Left lung (tissue), 10 donors: ENCODE data around the gene ENAH. TPM values are rescaled to one million over a fixed set of nuclear protein-coding genes. Genes with fewer than 3 reads are reported as not detected.

Source experiments
- ATAC-seq: fragments of 200-7000 bp; cut with Tn5 transposase; one replicate; pipeline ENCODE4 v1.9.1; 2020; ENCODE audit warnings: moderate library complexity
- DNase-seq, 4 donors: peaks; one replicate each; pipeline ENCODE4 v3.0.0-alpha.2; 2013 to 2020
- H3K27ac ChIP-seq, 2 donors: fragments of 200-600 bp; sonication (generic) in 1 of 2; one replicate each; pipeline versions ENCODE4 v1.5.0 to v1.8.0; 2020 to 2021
- H3K27me3 ChIP-seq, 2 donors: fragments of 200-600 bp; sonication (generic) in 1 of 2; one replicate each; pipeline versions ENCODE4 v1.5.0 to v1.8.0; 2020 to 2021
- H3K36me3 ChIP-seq, 2 donors: fragments of 200-600 bp; sonication (generic) in 1 of 2; one replicate each; pipeline versions ENCODE4 v1.5.0 to v1.8.0; 2020 to 2021
- H3K4me1 ChIP-seq, 2 donors: fragments of 200-600 bp; one replicate each; pipeline ENCODE4 v1.8.0; 2021
- H3K4me3 ChIP-seq, 2 donors: fragments of 200-600 bp; sonication (generic) in 1 of 2; one replicate each; pipeline versions ENCODE4 v1.5.0 to v1.8.0; 2020 to 2021; ENCODE audit warnings: mild to moderate bottlenecking in 1 of 2
- H3K9me3 ChIP-seq, 2 donors: fragments of 200-600 bp; sonication (generic) in 1 of 2; one replicate each; pipeline versions ENCODE4 v1.5.0 to v1.8.0; 2020 to 2021
- CTCF ChIP-seq, 2 donors: fragments of 200-600 bp; sonication (generic) in 1 of 2; IDR thresholded peaks; one replicate each; pipeline versions ENCODE4 v1.5.0 to v1.8.0; 2021; ENCODE audit warnings: antibody characterized with exemption in 2 of 2
- intact Hi-C, 2 donors: fragments of 100-400 bp; cut with DNase I; formaldehyde crosslinking; loops; one replicate each; pipeline versions ENCODE4 v1.11.2 to v1.14.2; 2022
- polyA plus RNA-seq, 6 donors: library from polyadenylated mRNA; unstranded; fragments of 120-200 nt; gene quantifications; one replicate each; pipeline ENCODE4 v1.2.1, GENCODE V29; 2013; ENCODE audit not compliant: insufficient read length in 6 of 6
- total RNA-seq, 2 donors: library from RNA; stranded (reverse); fragmentation: NEBNext Ultra II Directional; extraction: Animal tissue kit (Norgen Biotek cat#: 25700); gene quantifications; one replicate each; pipeline ENCODE4 v1.2.1, GENCODE V29; 2021
- donor health status: DM: no; HTN: yes; CAD: no.
- donor health status: DM: no; HTN: no; CAD: no.

The ENAH gene
- total and polyA plus RNA-seq, 8 donors: 106 to 255 (median 237) TPM

GRCh38 chr1:225674381-225674780 lies 21.5 kb upstream of the ENAH start:
- Histone ChIP-seq H3K27ac (no peak overlapping the region), H3K4me1 (peaks cover 0 to 8% of the 10 kb centered on the region in 2 donors), H3K27me3 (peaks cover 0 to 18% of the 10 kb centered on the region in 2 donors), H3K4me3 (no peak overlapping the region), H3K9me3 (no peaks in the 10 kb centered on the region), H3K36me3 (no peaks in the 10 kb centered on the region)
- ATAC-seq: no peak
- intact Hi-C loops: no loop called here
- DNase-seq: no peak
- no peak for TF ChIP-seq CTCF (IDR thresholded peaks at IDR 0.05)

- intact Hi-C loops: no loop called here
- no peak overlapping the region for H3K27ac ChIP-seq
- no peaks in the 10 kb centered on the region for H3K4me1 ChIP-seq
- DNase-seq: no peak
- no peak for TF ChIP-seq CTCF (IDR thresholded peaks at IDR 0.05)
- H3K4me3 ChIP-seq: no peak overlapping the region
- no peaks in the 10 kb centered on the region for H3K9me3 ChIP-seq
- no peak for ATAC-seq
- no peaks in the 10 kb centered on the region for H3K36me3 ChIP-seq
- H3K27me3 ChIP-seq: no peaks in the 10 kb centered on the region
These were observed 18.1 kb upstream of the ENAH start for GRCh38 chr1:225670806-225671733.

- no peaks in the 10 kb centered on the region for H3K4me1 ChIP-seq
- intact Hi-C loops: no loop called here
- no peak overlapping the region for H3K4me3 ChIP-seq
- no peaks in the 10 kb centered on the region for H3K9me3 ChIP-seq
- DNase-seq: no peak
- no peak overlapping the region for H3K27ac ChIP-seq
- TF ChIP-seq CTCF (IDR thresholded peaks at IDR 0.05): no peak
- ATAC-seq: no peak
- no peaks in the 10 kb centered on the region for H3K27me3 ChIP-seq
- no peaks in the 10 kb centered on the region for H3K36me3 ChIP-seq
These were observed 17.4 kb upstream of the ENAH start for GRCh38 chr1:225670356-225670755.

GRCh38 chr1:225668222-225668621 lies 15.3 kb upstream of the ENAH start:
- intact Hi-C loops: no loop called here
- DNase-seq: no peak

More at GRCh38 chr1:225668222-225668621, 15.3 kb upstream of the ENAH start:
- Histone ChIP-seq H3K36me3 (no peaks in the 10 kb centered on the region), H3K4me1 (no peaks in the 10 kb centered on the region), H3K4me3 (no peak overlapping the region), H3K27me3 (no peaks in the 10 kb centered on the region), H3K9me3 (no peaks in the 10 kb centered on the region), H3K27ac (no peak overlapping the region)
- ATAC-seq: no peak
- no peak for TF ChIP-seq CTCF (IDR thresholded peaks at IDR 0.05)
